SH-SY5Y (cell line): ENCODE data around the gene WDHD1.

Source experiments
- GATA2 ChIP-seq: IDR thresholded peaks from 2 replicates; pipeline ENCODE4 v1.6.1; 2011; ENCODE audit warnings: mild to moderate bottlenecking, low read depth, low read length
- GATA3 ChIP-seq: IDR thresholded peaks from 2 replicates; pipeline ENCODE4 v1.6.1; 2011; ENCODE audit warnings: low read depth, mild to moderate bottlenecking, low read length, moderate library complexity

- TF ChIP-seq GATA2 = no peak
- TF ChIP-seq GATA3 = no peak
Measured at GRCh38 chr14:55062517-55063351, 35.8 kb upstream of the WDHD1 start.
